Prostate gland (tissue), 2 donors: ENCODE data around the gene HSPA9. TPM values are rescaled to one million over a fixed set of nuclear protein-coding genes. Genes with fewer than 3 reads are reported as not detected.

Experiments
- DNase-seq: peaks from one replicate; pipeline ENCODE4 v3.0.0-alpha.2; 2019; ENCODE audit warnings: low spot score
- H3K27ac ChIP-seq, 2 donors: fragments of 200-600 bp; sonication (generic); 2 replicates each; pipeline ENCODE4 v1.5.1; 2017 to 2019
- H3K27me3 ChIP-seq: fragments of 200-600 bp; sonication (generic); replicated peaks from 2 replicates; pipeline ENCODE4 v1.5.1; 2019; ENCODE audit not compliant: insufficient read depth
- H3K36me3 ChIP-seq, 2 donors: fragments of 200-600 bp; sonication (generic); 1 replicate in 1 of 2; 2 replicates in 1 of 2; pipeline versions ENCODE4 v1.5.1 to v1.8.1; 2017 to 2019
- H3K4me1 ChIP-seq: fragments of 200-600 bp; sonication (generic); replicated peaks from 2 replicates; pipeline ENCODE4 v1.5.1; 2019
- H3K4me3 ChIP-seq, 2 donors: fragments of 200-600 bp; sonication (generic); 2 replicates each; pipeline ENCODE4 v1.5.1; 2017 to 2019
- H3K9me3 ChIP-seq: fragments of 200-600 bp; sonication (generic); 2 replicates; pipeline ENCODE4 v1.5.1; 2017
- POLR2A ChIP-seq: fragments of 450-650 bp; IDR thresholded peaks from one replicate; pipeline ENCODE4 v1.6.1; 2016; ENCODE audit warnings: antibody characterized with exemption, mild to moderate bottlenecking
- POLR2AphosphoS5 ChIP-seq: sonication (generic); formaldehyde crosslinking; IDR thresholded peaks from one replicate; pipeline ENCODE4 v1.6.1; 2017; ENCODE audit warnings: antibody characterized with exemption
- WGBS: methylation state at CpG from one replicate; pipeline ENCODE4 v1.1.5; 2018; 5-methylcytosine and 5-hydroxymethylcytosine counted together
- intact Hi-C: fragments of 100-400 bp; cut with DNase I; formaldehyde crosslinking; loops from one replicate; pipeline ENCODE4 v1.14.2; 2022
- total RNA-seq, 2 donors: library from RNA; depleted of rRNA; stranded (reverse); fragments of >200 nt; gene quantifications; one replicate each; pipeline ENCODE4 v1.1.0, GENCODE V29; 2016
- TF ChIP-seq, protein P1 (sequence below), 4 experiments: fragments of 200-600 bp in 2 of 4; fragments of 450-650 bp in 2 of 4; sonication (generic) in 2 of 4; IDR thresholded peaks; 1 replicate in 3 of 4; 2 replicates in 1 of 4; pipeline ENCODE4 v1.5.1; 2016 to 2019; ENCODE audit warnings: antibody characterized with exemption in 4 of 4, mild to moderate bottlenecking in 2 of 4, moderate library complexity in 2 of 4

The HSPA9 gene
- total RNA-seq, 2 donors from 2014 or later = 273 to 331 TPM

DNA sequence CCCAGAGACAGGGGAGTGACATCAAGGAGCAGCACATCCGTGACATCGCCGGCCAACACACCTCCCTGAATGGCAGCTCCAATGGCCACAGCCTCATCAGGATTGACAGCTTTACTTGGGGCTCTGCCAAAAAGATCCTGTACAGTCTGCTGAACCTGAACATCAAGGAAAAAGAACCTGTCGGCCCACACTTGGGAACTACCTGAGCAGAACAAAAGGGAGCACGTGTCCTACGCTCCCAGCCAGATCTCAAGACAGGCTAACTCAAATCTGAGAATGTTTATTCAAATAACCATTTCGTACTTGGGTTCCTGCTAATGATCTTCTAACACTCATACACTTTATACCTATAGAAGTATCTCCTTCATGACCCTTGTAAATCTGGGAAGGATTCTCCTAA lies 15.3 kb downstream of the HSPA9 start:
- Histone ChIP-seq H3K27me3 (no peaks in the 10 kb centered on the region), H3K9me3 (no peaks in the 10 kb centered on the region), H3K27ac (no peak overlapping the region), H3K4me1 (peaks cover 2% of the 10 kb centered on the region), H3K36me3 (peaks cover 7 to 11% of the 10 kb centered on the region in 2 donors), H3K4me3 (no peak overlapping the region)
- 56% methylated on average over 7 of the region's 7 CpGs for WGBS
- DNase-seq = peak; percentile 72
- intact Hi-C loops = no loop called here
- peak; percentile 84 for TF ChIP-seq POLR2AphosphoS5
- TF ChIP-seq, protein P1, sequence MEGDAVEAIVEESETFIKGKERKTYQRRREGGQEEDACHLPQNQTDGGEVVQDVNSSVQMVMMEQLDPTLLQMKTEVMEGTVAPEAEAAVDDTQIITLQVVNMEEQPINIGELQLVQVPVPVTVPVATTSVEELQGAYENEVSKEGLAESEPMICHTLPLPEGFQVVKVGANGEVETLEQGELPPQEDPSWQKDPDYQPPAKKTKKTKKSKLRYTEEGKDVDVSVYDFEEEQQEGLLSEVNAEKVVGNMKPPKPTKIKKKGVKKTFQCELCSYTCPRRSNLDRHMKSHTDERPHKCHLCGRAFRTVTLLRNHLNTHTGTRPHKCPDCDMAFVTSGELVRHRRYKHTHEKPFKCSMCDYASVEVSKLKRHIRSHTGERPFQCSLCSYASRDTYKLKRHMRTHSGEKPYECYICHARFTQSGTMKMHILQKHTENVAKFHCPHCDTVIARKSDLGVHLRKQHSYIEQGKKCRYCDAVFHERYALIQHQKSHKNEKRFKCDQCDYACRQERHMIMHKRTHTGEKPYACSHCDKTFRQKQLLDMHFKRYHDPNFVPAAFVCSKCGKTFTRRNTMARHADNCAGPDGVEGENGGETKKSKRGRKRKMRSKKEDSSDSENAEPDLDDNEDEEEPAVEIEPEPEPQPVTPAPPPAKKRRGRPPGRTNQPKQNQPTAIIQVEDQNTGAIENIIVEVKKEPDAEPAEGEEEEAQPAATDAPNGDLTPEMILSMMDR (IDR thresholded peaks at IDR 0.05) = no peak
- TF ChIP-seq POLR2A = no peak

DNA sequence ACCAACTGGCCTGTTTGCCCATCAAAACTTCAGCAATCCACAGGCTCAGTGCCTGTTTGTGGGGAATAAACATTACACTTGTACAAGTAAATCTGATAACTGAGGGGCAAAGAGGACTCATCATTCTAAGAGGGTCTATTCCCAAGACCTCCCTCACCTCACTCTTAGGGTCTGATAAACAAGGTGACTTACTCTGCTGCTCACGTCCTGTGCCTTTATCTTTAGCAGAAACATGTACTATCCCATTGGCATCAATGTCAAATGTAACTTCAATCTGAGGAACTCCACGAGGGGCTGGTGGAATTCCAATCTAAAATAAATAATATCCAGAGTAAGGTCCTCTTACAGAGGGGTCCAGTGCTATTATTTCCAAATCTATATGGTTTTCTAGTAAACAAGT lies 17.5 kb downstream of the HSPA9 start:
- H3K4me3 ChIP-seq = no peak overlapping the region
- no peaks in the 10 kb centered on the region for H3K27me3 ChIP-seq
- H3K36me3 ChIP-seq = peaks cover 10 to 11% of the 10 kb centered on the region in 2 donors
- H3K27ac ChIP-seq = no peak overlapping the region
- peaks cover 2% of the 10 kb centered on the region for H3K4me1 ChIP-seq
- DNase-seq = no peak
- intact Hi-C loops = no loop called here
- H3K9me3 ChIP-seq = no peaks in the 10 kb centered on the region
- TF ChIP-seq POLR2A (no peak), POLR2AphosphoS5 (no peak)
- TF ChIP-seq, protein P1 (IDR thresholded peaks at IDR 0.05) = no peak
- WGBS = 81% methylated on average over 2 of the region's 2 CpGs

DNA sequence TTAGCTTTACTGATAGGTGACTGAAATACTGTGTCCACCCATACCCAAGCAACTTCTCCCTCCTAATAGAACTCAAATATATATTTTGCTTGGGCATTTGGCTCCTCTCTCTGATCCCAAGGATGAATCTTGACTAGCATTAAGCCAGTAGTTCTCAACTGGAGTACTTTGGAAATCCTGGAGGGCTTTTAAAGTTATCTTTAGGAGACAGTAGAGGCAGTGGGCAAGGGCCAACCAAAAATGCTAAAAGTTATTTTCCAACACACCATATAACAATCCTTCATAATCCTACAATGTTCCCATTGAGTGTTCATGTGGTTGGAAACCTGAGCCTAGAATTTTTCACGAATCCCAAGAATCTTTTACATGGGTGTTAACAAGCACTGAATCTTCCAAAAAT lies 21.1 kb downstream of the HSPA9 start:
- no peaks in the 10 kb centered on the region for H3K27me3 ChIP-seq
- no peaks in the 10 kb centered on the region for H3K4me1 ChIP-seq
- H3K27ac ChIP-seq = no peak overlapping the region
- H3K36me3 ChIP-seq = peaks cover 7 to 11% of the 10 kb centered on the region in 2 donors
- TF ChIP-seq, protein P1 (IDR thresholded peaks at IDR 0.05) = no peak
- TF ChIP-seq POLR2AphosphoS5 (no peak), POLR2A (no peak)
- DNase-seq = no peak
- WGBS = 67% methylated on average over 1 of the region's 1 CpG
- H3K4me3 ChIP-seq = no peak overlapping the region
- intact Hi-C loops = no loop called here
- H3K9me3 ChIP-seq = no peaks in the 10 kb centered on the region

GRCh38 chr5:138553437-138554095 lies 21.6 kb downstream of the HSPA9 start:
- no peak overlapping the region for H3K4me3 ChIP-seq
- WGBS = 84% methylated on average over 5 of the region's 5 CpGs

More at GRCh38 chr5:138553437-138554095, 21.6 kb downstream of the HSPA9 start:
- DNase-seq = no peak
- Histone ChIP-seq H3K27ac (no peak overlapping the region), H3K27me3 (no peaks in the 10 kb centered on the region), H3K4me1 (peaks cover 2% of the 10 kb centered on the region), H3K9me3 (no peaks in the 10 kb centered on the region), H3K36me3 (peaks cover 7 to 11% of the 10 kb centered on the region in 2 donors)
- intact Hi-C loops = no loop called here
- TF ChIP-seq POLR2A (no peak), POLR2AphosphoS5 (no peak)
- TF ChIP-seq, protein P1 (IDR thresholded peaks at IDR 0.05) = no peak
